Limb (tissue), 2 donors: Measurements from ENCODE around the gene TRPM5.
A peak's percentile ranks its signal among the peaks of the same experiment; 100 is the strongest.

Experiments used
- DNase-seq, 2 donors: peaks; one replicate each; pipeline ENCODE4 v3.0.0-alpha.2; 2016; ENCODE audit errors: extremely low spot score in 2 of 2

Gene TRPM5

GRCh38 chr11:2458321-2458720 is 14.0 kb upstream of the TRPM5 start:
- no peak for DNase-seq

- DNase-seq = no peak
These were observed 9.1 kb upstream of the TRPM5 start for GRCh38 chr11:2453436-2453835.

DNA sequence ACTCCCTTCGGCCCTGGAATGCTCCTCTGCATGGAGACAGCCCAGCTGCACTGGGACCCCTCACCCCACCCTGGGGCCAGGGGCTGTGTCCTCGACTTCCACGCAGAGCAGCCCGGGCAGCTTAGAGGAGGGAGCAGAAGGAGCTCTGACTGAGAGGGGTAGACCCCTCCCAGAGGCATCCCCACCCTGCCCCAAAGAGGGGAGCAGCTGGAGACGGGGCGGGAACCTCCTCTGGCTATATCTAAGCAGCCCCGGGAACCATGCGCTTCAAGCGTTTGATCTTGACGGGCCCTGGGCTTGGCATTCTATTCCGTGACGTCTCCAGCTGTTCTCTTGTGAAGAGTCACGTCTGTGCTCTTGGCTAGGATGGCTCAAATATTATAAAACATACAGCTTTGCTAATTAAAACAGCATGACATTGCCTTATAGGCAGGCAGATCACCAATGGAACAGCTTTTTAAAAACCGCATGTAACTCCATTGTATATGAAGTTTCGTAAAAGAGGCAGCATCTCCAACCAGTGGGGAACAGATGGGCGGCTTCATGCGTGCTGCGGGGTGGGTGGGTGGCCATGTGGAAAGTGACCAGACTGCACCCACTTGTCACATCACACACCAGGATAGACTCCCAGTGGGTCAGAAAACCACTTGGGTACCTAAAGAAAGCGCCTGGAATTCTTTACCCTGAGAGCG is 8.2 kb upstream of the TRPM5 start:
- peak; percentile 58 to 81 for DNase-seq

DNA sequence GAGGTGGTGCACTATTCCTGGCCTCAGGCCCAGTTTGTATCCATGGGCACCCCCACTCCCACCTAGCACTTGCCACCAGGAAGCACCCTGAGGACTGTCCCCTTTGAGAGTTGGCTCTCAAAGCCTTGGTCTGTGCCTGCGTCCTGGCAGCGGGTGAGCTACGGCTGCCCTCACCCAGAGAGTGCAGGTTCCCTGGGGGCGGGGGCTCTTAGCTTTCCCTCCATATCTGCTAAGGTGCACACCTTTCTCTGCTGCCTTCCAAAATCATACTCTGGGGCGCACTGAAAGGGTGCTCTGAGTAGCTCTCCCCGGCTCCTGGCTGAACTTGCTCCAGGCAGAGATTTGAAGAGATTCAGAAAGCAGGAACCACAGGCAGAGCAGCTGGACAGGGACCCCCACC is 7.6 kb upstream of the TRPM5 start:
- DNase-seq = no peak

DNA sequence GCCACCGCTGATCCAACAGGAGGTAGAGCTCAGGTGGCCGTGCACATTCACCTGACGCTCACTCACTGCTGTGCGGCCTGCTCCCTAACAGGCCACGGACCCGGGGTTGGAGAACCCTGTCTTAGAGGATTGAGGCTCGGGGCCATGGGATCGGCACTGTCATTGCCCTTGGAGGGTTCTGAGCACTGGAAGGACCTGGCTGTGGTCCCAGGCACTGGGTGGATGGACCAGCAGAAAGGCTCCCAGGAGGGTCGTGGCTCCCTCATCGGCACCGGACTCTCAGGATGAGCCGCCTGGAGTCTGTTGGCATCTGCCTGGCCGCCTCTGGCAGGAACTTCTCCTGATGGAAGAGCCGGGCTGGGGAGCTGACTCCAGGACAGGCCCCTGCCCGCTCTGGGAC is 7.0 kb upstream of the TRPM5 start:
- DNase-seq = no peak

DNA sequence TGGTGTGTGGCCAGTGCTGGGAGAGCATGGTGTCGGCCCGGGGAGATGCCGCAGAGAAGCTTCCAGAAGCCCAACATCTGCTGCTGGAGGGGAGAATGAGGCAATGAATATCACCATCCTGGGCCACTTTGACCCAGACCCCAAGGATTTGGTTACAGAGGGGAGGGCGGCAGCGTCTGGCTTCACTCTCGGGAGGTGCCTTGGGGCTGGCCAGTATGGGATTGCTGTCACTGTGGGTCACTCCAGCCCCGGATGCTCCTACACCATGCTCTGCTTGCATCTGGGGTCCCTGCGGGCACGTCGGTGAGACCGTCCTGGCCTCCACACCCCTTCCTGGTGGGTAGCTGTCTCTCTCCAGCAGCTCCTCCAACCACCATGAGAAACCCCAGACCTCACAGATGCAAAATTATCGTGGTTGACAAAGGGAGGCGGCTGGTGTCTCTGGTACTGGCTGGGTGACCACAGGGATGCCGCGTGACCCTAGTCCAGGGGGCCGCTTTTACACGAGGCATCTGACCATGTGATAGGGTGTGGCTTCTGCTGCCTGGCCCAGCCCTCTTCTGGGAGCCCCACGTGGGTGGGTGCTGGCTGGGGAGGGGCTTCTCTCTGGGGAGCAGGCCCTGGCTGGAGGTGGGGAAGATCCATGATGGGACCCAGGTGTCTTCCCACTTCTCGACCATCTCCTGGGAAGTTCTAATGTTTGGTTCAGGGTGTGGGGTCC is 6.2 kb upstream of the TRPM5 start:
- no peak for DNase-seq

DNA sequence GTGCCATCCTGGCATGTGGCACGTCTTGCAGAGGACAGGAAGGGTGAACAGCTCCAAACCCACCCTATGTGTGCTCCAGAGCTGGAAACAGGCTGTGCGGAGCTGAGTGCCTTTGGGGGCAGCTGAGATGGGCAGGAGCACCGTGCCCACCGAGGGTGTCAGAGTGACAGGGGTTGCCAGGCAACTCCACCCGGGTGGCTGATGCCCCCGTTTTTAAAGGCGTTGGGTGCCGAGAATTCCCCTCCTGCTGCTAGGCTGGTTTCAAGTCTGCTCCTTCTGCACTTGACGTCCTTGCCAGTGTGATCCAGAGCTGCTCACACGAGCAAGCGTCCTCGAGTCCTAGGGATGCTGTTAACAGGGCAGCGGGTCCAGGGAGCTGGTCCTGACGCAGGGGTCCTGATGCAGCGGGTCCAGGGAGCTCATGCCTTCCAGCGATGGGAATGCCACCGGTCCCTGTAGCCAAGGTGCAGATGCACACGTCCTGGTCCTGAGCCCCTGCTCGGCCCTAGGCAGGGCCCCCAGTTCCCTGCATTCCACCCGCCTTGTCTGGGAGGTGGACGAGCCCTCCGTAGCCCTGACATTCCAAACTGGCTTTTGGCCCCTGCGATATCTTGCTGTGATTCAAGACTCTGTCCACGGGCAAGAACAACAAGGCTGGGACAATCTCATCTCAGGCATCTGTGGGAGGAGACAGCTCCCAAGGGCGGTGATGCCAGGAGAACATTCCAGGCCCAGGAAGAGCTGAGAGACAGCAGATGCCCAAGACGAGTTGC is 5.4 kb upstream of the TRPM5 start:
- DNase-seq = no peak

DNA sequence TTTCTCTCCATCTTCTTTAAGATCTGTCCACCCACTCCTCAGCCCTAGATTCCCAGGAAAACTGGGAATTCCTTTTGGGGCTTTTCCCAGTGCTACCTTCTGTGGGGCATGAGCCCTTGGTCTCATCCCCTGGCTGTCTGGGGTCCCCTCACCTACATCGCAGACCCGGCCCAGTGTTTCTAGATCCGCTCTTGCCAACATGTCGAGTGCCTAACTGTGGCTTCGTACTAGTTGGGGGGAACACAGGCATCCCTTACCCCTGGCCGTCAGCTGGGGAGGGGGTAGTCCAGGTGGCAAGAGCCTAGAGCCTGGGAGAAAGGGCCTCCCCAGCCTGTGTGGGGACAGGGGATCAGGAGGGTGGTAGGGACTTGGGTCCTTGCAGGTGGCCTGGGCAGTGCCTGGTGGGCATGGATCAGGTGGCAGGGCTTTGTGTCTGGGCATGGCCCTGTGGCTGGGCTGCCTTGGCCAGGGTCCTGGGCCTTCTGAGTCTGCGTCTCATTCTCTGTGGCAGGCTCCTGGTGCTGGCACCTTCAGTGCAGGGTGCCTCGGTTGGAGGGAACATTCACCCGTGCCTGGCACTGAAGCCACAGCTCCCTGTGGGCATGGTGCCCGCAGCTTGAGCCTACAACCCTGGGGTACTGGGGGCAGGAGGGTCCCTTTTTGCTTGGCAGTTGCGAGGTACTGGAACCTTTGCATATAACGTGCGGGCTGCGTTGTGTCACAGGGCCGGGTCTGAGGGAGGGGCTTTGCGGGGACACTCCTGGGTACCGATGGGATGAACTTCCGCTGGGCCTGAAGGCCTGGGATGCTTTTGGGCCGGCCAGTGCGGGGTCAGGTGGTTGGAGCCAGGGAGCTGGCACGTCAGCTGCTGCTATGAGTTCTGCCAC is 4.6 kb upstream of the TRPM5 start:
- no peak for DNase-seq

GRCh38 chr11:2447951-2448650 is 3.8 kb upstream of the TRPM5 start:
- no peak for DNase-seq

DNA sequence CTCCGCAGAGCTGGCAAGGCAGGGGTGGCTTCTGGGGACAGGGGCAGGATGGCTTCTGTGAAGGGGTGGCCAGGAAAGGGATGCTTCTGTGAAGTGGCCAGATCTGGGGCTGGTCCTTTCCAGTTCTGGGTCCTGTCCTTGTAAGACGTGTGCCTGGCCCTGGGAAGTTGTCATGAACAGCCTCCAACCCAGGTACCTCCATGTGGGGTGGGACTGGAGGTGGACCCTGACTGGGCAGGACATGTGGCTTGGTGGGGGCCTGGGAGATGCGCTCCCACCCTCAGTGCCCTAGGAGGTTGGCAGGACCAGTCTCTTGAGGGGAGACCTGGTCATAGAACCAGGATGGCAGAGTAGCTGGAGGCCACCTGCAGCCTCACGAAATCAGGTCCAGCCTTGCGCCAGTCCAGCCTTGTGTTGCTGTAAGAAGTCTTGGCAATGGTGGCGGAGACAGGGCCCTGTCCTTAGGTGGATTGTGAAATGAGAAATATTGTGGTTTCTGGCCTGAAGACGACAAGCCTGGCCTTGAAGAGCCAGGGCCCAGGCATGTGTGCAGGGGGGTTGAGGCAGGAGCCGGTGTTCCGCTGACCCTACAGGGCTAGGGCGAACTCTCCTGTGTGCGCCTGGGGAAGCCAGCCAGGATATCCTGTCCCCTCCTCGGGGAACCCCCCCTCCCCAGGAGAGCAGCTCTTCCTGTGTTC is 3.1 kb upstream of the TRPM5 start:
- DNase-seq = no peak

DNA sequence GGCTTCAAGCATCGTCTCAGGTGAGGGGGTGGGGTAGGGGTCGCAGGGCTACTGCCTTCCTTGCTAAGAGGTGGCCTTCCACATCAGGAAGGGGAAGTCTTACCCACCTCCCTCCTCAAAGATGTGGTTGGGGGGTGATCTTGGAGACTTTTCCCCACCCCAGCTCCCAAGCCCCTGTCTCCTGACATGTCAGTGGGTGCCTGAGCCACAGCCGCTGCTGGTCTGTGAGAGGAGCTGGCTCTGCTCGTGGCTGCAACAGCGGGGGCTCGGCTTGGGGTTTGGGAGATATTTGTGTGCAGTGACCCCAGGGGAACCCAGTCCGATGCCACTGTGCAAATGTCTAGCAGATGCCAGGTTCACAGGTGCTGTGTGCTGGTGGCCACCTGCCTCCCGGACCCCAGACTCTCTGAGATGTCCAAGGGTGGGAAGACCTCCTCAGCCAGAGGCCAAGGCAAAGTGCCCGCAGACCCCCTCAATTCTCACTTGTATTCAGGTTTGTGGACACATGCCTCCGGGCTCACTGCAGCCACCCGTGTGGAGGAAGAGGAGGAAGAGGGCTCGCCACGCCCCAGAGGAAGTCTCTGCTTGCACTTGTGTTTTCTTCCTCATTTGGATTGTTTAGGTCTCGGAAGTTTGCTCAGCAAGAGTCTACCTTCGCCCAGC is 2.4 kb upstream of the TRPM5 start:
- DNase-seq = no peak

- no peak for DNase-seq
These were observed 1.6 kb upstream of the TRPM5 start for GRCh38 chr11:2445746-2446551.

GRCh38 chr11:2444821-2445745 is 769 bp upstream of the TRPM5 start, which contains the start of gene KCNQ1:
TSS of gene KCNQ1 (plus strand) at chr11:2445008. CDS start at chr11:2445099, 91 bp downstream.
- DNase-seq = no peak

GRCh38 chr11:2443406-2443805 is 908 bp downstream of the TRPM5 start:
- DNase-seq = no peak

- DNase-seq = no peak
These were observed 1.7 kb downstream of the TRPM5 start for GRCh38 chr11:2442589-2442988.

- no peak for DNase-seq
These were observed 3.1 kb downstream of the TRPM5 start for GRCh38 chr11:2441171-2441570.

DNA sequence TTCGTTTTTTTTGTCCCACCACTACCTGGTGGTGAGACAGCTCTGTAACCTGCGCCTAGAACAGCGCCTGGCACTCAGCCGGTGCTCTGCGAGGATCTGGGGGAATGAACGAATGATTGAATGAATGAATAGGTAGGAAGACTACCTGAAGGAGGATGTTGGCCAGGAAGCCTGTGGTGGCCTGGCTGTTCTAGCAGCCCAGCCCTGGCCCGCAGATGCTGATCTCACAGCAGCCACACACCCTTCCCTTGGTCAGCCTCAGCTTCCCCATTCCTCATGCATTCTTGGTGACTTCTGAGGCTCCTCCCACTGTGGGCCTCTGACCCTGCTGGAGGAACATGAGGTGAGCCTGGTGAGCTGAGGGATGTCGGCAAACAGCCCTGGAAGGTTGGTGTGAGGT is 3.7 kb downstream of the TRPM5 start:
- no peak for DNase-seq

DNA sequence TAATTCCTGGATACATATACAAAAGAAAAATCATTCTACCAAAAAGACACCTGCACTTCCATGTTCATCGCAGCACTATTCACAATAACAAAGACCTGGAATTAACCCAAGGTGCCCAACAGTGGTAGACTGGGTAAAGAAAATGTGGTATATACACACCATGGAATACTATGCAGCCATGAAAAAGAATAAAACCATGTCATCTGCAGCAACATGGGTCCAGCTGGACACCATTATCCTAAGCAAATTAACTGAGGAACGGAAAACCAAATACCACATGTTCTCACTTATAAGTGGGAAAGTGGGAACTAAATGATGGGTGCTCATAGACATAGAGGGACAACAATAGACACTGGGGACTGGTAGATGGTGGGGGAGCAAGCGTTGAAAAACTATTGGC is 4.5 kb downstream of the TRPM5 start:
- no peak for DNase-seq
